ENCODE results near the gene AFAP1.
A peak's percentile ranks its signal among the peaks of the same experiment; 100 is the strongest.

Gene AFAP1

DNA sequence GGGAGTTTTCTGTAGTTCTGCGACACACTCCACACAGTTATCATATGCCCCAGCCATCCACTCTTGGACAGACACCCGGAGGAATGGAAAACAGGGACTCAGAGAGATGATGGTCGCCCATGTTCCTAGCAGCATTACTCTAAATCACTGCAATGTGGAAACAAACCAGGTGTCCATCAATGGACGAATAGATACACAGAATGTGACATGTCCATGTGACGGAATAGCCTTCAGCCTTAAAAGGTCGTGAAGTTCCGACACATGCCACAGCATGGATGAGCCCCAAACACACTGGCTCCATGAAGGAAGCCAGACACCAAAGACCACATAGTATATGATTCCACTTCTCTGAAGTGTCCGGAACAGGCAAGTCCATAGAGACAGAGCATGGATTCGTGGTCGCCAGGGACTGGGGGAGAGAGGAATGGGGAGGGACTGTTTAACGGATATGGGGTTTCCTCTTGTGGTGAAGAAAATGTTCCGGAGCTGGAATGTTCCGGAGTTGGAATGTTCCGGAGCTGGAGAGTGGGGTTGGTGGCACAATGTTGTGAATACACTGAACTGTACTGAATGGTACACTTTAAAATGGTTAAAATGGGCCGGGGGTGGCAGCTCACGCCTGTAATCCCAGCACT, 28.7 kb upstream of the AFAP1 start:
- DNase-seq (ENCODE audit: low read depth in 2 of 2, low spot score in 1 of 2): no peak

DNA sequence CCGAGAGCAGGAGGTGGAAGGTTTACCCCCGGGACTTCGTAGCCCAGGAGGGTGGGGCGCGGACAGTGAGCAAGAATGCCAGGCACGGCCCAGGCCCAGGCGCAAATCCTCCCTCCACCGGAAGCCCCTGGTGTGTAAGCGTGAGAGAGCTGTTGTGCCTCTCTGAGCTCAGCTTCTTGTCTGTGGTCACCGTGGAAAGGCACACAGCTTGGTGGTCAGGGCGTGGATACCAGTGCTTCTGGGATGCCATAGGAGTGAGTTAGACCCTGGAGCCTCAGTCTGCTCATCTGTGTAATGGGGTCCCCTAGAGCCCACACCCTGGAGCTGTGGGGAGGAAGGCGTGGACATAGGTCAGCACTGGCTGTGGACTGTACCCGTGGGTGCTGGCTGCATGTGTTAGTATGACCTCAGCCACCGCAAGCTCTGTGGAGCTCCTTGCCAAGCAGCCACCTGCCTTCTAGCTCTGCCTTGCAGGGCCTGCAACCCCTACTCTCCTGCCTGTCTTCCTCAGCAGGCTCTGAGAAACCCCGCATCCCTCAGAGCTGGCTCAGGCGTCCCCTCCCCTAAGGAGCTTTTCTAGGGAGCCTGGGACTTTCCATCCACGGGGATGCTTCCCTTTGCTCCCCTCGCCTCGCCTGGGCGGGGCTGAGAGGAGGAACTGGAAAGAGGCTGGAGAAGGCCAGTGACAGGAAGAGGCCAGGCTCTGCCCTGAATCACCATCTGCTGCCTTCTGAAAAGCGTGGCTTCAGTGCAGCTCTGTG, 28.0 kb upstream of the AFAP1 start:
- DNase-seq (ENCODE audit: low read depth in 2 of 2, low spot score in 1 of 2): no peak

DNA sequence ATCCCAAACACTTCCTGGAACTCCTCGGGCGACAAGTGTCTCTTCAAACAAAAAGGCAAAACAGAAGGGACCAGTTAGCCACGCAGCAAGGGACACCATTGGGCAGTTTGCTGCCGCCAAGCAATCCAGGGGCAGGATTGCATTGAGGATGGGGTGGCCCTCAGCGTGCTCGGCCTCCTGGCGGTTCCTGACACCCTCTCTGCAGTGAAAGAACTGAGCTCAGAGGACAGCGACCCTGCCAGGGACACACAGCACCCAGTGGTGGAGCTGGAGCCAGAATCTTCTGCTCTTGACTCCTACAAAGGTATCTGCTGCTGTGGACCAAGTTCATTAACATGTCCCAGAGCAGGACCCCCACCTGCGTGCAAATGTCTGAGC, 27.4 kb upstream of the AFAP1 start:
- DNase-seq (ENCODE audit: low read depth in 2 of 2, low spot score in 1 of 2): no peak

DNA sequence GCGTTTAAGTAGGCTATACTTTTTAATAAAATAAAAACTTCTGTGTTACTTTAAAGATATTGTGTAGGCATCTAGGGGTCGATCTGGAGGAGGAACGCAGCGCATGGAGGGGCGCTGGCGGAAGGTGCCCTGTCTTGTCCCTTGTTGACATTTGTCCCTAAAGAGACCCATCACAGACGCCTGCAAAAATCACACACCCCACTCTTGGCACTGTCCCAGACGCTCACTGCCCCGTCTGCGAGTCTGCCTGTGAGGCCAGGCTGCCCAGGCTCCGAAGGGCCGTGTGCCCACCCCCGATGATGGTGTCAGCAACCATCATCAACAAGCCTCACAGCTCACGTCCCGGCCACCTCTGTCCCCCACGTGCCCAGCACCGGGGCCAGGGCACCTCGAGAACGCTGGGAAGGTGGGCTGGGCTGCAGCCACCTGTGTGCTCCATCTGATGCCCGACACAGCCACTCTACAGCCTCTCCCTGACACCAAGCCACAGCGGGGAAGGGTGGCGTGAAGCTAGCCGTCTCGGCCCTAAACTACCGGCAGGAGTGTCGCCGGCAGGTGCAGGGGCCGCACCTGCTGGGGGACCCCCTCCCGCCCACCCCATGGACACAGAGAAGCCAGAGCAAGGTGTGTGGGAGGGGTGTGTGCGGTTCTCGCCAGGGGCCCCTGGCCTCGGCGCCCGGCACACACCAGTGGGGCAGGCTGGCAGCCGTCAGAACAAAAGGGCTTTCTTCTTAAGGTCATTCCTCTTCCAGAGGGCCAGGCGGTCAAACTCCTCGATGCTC, 26.8 kb upstream of the AFAP1 start:
- DNase-seq (ENCODE audit: low read depth in 2 of 2, low spot score in 1 of 2): no peak

DNA sequence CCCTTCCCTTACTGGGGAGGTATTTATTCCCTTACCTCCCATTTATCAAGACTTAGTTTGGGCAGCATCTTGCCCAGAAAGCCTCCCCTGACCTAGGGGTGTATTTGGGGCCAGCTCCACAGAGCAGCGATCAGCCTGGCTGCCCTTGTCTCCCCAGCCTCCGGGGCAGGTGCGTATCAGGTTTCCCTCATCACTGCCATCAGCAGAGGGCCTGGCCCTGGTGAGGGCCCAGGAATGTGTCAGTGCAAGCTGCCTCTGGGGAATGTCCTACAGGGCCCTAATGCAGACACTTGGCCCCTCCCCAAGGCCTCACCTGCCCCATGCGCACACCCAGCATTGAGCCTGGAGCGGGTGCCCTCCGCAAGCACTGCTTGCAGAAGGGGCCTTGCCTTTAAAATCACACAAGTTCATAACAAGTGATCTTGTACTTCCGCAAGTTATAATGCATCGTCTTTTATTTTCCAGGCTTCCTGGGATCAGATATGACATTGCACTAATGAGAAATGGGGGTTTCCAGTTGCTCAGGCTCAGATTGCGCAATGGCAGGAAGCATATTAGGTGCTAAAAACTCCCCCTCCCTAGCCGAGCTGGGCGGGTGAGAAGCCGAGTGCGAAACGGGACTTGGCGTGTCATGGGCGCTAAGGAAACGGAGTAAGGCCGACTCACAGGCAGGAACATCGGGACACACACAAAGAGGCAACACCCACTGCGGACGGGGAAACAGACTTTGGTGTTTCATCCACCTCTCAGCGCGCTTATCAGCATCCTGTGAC, 25.4 kb upstream of the AFAP1 start:
- DNase-seq (ENCODE audit: low read depth in 2 of 2, low spot score in 1 of 2): peak in 1 of 2 donors; percentile 26

DNA sequence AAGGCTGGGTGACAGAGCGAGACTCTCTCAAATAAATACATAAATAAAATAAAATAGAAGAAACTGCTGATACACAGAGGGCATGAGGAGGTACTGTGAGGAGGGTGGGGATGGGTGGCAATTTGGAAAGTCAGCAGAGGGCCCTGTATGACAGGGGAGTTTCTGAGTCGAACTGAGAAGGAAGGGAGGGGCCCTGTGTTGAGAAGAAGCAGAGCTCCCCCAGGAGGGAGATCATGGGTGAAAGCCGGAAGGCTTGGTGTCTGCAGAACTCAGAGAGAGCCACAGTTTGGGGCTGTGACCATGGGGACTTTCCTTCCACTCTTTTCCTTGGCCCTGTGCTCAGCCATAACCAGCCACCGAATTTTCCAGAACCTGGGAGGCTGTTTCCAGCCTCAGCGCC, 24.8 kb upstream of the AFAP1 start:
- DNase-seq (ENCODE audit: low read depth in 2 of 2, low spot score in 1 of 2): no peak

DNA sequence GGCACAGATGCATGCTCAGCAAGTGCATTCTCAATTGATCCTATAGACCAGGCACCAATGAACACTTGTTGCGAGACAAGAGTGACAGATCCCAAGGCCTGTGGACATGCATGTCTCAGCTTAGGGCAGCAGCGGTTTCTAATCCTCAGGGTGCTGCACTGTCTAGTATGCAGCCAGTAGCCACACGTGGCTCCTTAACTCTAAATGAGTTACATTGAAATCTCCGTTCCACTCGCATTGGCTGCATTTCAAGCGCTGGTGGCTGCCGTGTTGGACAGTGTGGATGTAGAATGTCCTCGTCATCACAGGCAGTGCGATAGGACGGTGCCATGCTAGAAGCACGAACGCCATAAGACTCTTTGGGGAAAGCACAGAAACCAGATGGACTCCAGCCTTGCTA, 24.0 kb upstream of the AFAP1 start:
- DNase-seq (ENCODE audit: low read depth in 2 of 2, low spot score in 1 of 2): no peak

DNA sequence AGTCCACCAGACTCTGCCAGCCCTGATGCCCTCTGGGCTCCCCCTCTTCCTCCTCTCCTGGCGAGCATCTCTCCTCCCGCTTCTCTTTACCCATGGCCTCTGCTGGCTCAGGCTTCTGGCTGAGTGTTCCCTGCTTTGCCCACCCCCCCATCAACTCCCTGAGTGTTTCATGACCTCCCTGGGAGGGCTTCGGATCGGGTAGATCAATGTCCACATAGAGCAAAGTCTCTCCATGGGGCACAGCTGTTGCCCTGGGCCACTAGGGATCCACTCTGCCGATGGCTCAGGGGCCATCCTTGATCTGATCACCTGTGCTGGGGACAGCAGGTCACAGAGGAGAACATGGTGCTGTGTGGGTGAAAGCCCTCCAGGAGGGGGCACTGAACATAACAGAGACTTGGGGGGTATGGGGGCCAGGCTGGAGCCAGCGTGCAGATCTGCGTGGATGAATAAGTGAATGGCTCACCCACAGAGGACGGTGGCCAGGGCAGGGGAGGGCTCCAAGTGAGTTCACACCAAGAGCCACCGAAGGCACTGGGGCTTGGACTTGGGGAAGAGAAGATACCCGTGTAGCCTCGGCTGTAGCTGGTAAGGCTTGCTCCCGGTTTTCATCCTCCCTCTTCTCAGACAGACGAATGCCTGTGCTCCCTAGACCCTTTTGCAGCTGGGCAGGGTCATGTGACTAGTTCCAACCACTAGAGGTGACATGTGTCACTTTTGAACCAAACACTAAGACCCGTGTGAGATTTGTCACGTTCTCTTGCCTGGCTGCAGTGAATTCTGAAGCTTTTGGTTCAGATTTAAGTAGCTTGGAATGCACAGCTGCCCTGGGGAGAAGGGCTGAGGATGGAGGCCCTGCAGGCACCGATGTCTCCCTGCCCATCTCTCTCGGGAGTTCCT, 23.2 kb upstream of the AFAP1 start:
- DNase-seq (ENCODE audit: low read depth in 2 of 2, low spot score in 1 of 2): no peak

DNA sequence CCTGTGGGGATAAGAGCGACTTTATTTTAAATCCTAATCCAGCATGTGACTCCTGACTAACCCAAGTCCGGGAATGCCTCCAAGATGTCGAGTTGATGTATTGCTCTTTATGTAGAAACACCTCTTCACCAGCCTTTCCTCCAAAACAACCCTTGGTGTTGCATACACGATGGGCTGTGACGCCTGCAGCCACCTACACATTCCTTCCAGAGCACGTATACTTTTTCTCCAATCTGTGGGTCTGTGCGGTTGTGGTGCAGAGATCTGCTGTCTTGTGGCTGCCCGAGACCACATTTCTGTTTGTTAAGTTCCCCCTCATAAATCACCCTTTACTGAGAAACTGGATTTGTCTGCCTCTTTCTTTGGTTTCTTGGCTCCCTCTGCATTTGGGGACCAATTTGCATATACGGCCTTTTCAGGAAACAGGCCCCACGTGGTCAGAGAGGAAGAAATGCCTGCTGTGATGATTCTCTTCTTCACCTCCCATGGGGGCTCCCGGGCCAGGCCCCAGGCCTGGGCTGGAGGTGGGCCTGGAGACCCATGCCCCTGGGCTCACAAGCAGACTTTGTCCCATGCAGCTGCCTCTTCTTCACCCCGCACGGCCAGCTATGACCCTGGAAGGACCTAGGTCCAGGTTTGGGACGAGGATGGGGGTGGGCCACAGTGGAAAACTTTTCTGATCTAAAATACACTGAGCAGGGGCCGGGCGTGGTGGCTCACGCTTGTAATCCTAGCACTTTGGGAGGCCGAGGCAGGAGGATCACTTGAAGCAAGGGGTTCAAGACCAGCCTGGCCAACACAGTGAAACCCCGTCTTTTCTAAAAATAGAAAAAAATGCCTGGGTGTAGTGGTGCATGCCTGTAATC, 21.4 kb upstream of the AFAP1 start:
- DNase-seq (ENCODE audit: low read depth in 2 of 2, low spot score in 1 of 2): peak; percentile 36 to 43

DNA sequence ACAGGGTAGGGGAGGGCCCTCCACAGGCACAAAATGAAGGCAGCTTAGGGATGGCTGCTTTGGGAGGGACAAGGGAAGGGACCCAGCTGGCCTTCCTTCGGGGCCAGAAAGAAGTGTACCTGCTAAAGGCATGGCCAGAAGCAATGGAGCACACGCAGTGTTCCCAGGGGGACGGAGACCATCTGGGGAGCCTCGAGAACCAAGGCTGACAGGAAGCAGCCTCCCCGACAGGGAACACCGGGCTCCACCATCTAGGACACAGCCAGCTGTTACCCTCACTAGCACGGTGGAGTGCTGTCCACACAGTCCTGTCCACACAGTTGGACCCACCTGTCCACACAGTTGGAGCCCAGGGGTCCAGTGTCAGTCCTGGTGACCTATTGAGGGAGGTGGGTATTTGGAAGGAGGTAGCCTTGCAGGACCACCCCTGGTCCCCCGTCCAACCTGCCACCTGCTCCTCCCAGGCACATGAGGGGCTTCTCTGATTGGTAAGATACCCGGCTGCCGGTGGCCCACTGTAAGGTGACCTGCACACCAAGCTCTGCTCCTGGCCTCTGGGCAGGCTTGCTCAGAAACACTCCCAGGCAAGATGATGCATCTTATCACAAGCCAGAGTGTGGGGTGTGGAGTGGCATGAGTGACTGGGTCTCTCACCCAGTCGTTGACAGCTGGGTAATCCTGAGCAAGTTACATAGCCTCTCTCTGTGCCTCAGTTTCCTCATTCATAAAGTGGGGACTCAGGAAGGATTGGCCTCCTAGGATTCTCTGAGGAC, 20.5 kb upstream of the AFAP1 start:
- DNase-seq (ENCODE audit: low read depth in 2 of 2, low spot score in 1 of 2): no peak

DNA sequence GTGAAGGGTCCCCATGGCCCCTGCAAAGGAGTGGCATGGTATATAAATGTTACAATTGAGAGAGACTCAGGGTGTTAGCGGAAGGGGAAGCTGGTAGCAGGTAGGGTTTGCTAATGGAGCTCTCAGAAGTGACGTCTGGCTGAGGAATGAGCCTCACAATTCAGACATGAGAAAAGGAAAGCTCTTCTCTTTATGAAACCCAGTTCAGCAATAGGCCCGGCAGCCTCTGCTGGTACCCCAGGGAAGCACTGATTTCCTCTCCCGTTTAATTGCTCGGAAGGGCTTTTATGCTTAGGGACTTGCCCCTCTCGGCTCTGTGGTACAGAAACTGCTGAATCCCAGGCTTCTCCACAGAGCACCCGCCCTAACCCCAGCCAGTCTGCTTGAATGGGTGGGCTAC, 19.4 kb upstream of the AFAP1 start:
- DNase-seq (ENCODE audit: low read depth in 2 of 2, low spot score in 1 of 2): no peak

DNA sequence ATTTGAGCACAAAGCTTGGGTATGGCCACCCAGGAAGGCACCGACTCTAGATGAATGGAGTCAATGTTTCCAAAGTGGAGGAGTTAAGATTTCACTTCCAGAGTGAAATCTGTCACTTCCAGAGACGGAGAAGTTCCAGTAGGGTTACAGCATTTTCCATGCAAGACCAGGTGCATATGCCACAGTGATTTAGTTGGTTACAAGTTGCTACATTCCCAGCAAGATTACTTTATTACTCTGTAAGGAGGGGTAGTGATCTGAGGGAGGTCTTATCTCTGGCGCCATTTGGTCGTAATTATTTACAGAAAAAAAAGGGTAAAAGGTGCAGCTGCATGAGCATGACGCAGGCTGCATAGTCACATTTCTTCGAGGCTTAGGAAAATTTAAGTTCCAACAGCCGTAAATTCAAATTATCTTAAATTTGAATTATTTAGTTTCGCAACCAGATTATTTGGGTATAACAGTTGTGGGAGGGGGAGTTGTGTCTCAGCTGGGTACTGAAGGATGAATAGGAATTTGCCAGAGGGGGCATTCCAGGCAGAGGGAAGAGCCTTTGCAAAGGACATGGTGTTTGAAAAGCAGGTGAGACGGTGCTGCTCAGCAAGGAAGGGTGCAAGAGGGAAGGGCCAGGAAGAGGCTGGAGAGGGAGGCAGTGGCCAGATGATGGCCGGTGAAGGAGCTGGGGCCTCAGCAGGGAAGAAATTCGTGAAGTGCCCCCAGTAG, 17.4 kb upstream of the AFAP1 start:
- no peak for DNase-seq (ENCODE audit: low read depth in 2 of 2, low spot score in 1 of 2)

DNA sequence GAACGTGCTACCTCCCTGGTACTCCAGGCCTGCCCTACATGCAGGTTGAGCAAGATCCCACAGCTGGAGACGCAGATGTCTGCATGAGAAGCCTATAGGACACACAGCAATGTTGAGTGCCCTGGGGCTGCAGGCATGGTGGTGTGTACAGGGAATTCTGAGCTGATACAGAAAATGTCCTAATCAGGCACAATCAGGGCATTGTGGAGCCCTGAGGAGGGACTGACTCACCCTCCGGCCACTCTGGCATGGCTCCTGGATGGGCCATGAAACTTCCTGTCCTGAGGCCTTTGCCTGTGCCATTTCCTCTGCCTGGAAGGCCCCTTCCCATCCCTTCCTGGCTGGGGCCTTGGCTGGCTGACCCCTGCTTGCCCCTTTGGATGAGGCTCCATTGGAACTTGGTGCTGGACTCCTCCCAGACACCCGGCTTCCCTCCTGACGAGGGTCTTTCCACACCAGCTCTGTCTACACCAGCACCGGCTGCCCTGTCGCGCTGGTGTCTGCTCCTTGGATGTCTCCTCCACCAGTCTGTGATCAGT, 16.7 kb upstream of the AFAP1 start:
- no peak for DNase-seq (ENCODE audit: low read depth in 2 of 2, low spot score in 1 of 2)

DNA sequence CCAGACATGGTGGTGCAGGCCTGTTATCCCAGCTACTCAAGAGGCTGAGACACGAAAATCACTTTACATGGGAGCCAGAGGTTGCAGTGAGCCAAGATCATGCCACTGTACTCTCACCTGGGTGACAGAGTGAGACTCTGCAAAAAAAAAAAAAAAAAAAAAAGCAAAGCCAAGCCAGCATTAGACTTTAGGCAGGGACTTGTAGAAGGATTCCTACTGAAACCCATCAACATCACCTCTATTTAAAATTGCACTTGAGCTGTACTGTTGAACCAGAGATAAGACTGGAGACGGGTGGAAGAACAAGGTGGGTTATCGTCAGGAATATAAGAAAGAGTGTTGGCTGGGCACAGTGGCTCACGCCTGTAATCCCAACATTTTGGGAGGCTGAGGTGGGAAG, 15.7 kb upstream of the AFAP1 start:
- DNase-seq (ENCODE audit: low read depth in 2 of 2, low spot score in 1 of 2): no peak

DNA sequence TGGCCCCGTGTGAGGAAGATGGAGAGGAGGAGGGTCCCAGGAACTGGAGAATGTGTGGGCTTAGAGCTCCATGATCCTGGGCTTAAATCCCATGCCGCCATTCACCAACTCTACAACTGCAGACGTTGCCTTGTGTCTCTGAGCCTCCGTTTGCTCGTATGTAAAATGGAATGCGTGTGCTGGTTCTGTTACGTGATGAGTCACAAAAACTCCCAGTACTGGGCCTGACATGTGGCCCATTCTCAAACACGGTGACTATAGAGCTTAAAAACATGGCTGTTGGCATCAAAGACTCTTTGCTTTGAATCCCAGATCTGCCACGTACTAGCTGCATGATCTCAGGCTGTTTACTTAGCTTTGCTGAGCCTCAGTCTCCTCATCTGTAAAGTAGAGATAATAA, 13.0 kb upstream of the AFAP1 start:
- DNase-seq (ENCODE audit: low read depth in 2 of 2, low spot score in 1 of 2): no peak

DNA sequence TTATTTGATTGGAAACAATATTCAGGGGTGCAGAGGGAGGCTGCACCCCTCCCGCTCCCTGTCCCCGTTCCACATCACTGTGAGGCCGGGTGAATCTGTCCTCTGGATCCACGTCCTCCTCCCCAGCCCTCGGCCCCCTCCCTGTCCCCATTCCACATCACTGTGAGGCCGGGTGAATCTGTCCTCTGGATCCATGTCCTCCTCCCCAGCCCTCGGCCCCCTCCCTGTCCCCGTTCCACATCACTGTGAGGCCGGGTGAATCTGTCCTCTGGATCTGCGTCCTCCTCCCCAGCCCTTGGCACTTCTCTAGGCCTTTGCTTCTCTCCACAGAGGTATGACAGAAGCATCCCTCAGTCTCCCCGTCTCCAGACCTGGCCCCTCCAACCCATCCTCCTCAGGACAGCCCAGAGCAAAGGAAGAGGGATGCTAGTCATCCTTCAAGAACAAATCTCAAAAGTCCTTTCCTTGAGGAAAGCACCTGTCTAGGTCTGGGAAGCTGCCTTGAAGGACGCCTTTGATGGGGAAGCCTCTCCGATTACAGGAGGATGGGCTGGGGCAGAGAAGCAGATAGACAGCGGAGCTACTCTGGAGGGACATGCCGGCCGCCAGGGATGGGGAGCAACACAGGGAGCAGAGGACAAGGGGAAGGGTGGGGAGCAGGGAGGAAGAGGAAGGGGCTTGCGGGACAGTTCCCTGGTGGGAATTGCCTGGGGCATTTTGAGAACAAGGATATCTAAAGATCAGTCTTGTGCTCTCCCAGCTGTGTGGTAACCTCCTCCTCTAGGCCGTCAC, 10.8 kb upstream of the AFAP1 start:
- no peak for DNase-seq (ENCODE audit: low read depth in 2 of 2, low spot score in 1 of 2)

DNA sequence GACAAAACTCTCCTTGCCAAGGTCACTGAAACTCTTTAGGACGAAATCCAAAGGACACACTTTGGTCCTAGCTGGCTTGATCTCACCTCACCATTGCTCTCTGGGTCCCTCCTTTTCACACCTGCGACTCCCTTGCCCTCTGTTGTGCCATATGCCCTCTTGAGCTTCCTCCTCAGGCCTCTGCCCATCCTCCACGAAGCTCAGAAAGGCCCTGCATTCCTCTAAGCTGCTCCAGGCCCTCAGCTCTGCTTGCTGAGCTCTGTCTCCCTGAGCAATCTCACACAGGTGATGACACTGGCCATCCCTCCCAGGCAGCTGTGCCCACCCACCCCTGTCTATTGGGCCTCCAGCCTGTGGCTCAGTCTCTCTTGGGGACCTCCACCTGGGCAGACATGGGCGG, 10.1 kb upstream of the AFAP1 start:
- no peak for DNase-seq (ENCODE audit: low read depth in 2 of 2, low spot score in 1 of 2)

All from stimulated activated CD8-positive, alpha-beta memory T cell treated with anti-CD3 and anti-CD28 coated beads, Interleukin-4, amount 100 ng/mL, for 4 hours (primary cell).